GM19240 (cell line): ENCODE measurements around the gene C13orf46.
"Not testable (repeated sequence)": the region's sequence is repeated elsewhere in the genome, so short reads cannot be mapped to it uniquely, and the experiment has no call there.

Experiments used
- DNase-seq: peaks from one replicate; pipeline ENCODE4 v3.0.0; 2011; ENCODE audit warnings: low spot score; ENCODE audit not compliant: insufficient read length

Gene C13orf46

GRCh38 chr13:113926951-113927660 is 46.8 kb downstream of the C13orf46 start:
- no peak for DNase-seq

GRCh38 chr13:113926301-113926761 is 47.5 kb downstream of the C13orf46 start:
- no peak for DNase-seq

- no peak for DNase-seq
These were observed 49.5 kb downstream of the C13orf46 start for GRCh38 chr13:113924184-113924901.

GRCh38 chr13:113923376-113924063 is 50.4 kb downstream of the C13orf46 start:
- no peak for DNase-seq

GRCh38 chr13:113922412-113923118 is 51.3 kb downstream of the C13orf46 start:
- no peak for DNase-seq

- no peak for DNase-seq
These were observed 52.1 kb downstream of the C13orf46 start for GRCh38 chr13:113921763-113922162.

GRCh38 chr13:113920606-113921286 is 53.1 kb downstream of the C13orf46 start:
- DNase-seq, result no peak

- DNase-seq, result no peak
These were observed 53.9 kb downstream of the C13orf46 start for GRCh38 chr13:113919761-113920559.

GRCh38 chr13:113918981-113919701 is 54.7 kb downstream of the C13orf46 start:
- no peak for DNase-seq

GRCh38 chr13:113918580-113918979 is 55.3 kb downstream of the C13orf46 start:
- DNase-seq, result no peak

GRCh38 chr13:113917594-113918371 is 56.1 kb downstream of the C13orf46 start:
- DNase-seq, result no peak

GRCh38 chr13:113917096-113917495 is 56.8 kb downstream of the C13orf46 start:
- no peak for DNase-seq

GRCh38 chr13:113916330-113916815 is 57.5 kb downstream of the C13orf46 start:
- DNase-seq, result no peak

- DNase-seq, result no peak
These were observed 58.0 kb downstream of the C13orf46 start for GRCh38 chr13:113915786-113916329.

GRCh38 chr13:113915012-113915763 is 58.7 kb downstream of the C13orf46 start:
- DNase-seq, result no peak

GRCh38 chr13:113914333-113915011 is 59.4 kb downstream of the C13orf46 start:
- no peak for DNase-seq

- not testable (repeated sequence) for DNase-seq
These were observed 60.0 kb downstream of the C13orf46 start for GRCh38 chr13:113913838-113914237.
